ENCODE data around the gene TSEN54.

TSEN54 gene

GRCh38 chr17:75549246-75550138 is 33.2 kb downstream of the TSEN54 start:
- no peak for DNase-seq

GRCh38 chr17:75550139-75550465 is 33.8 kb downstream of the TSEN54 start:
- no peak for DNase-seq

GRCh38 chr17:75551266-75551665 is 34.9 kb downstream of the TSEN54 start:
- DNase-seq: no peak

GRCh38 chr17:75552425-75553294 is 36.3 kb downstream of the TSEN54 start:
- DNase-seq: no peak

- DNase-seq: no peak
Observed at GRCh38 chr17:75553295-75554110, 37.2 kb downstream of the TSEN54 start.

GRCh38 chr17:75555679-75556153 is 39.4 kb downstream of the TSEN54 start:
- no peak for DNase-seq

- no peak for DNase-seq
Observed at GRCh38 chr17:75557075-75557851, 40.9 kb downstream of the TSEN54 start.

- DNase-seq: no peak
Observed at GRCh38 chr17:75557852-75558665, 41.7 kb downstream of the TSEN54 start.

GRCh38 chr17:75558666-75559530 is 42.6 kb downstream of the TSEN54 start:
- DNase-seq: no peak

- DNase-seq: no peak
Observed at GRCh38 chr17:75559958-75560533, 43.7 kb downstream of the TSEN54 start.

- peak in 1 of 2 donors; percentile 0 for DNase-seq
Observed at GRCh38 chr17:75561927-75562603, 45.7 kb downstream of the TSEN54 start.

GRCh38 chr17:75563063-75563758 is 46.9 kb downstream of the TSEN54 start:
- DNase-seq: no peak

- no peak for DNase-seq
Observed at GRCh38 chr17:75564195-75564594, 47.9 kb downstream of the TSEN54 start.

GRCh38 chr17:75565066-75565465 is 48.7 kb downstream of the TSEN54 start:
- no peak for DNase-seq

- no peak for DNase-seq
Observed at GRCh38 chr17:75565618-75566017, 49.3 kb downstream of the TSEN54 start.

- DNase-seq: no peak
Observed at GRCh38 chr17:75566416-75566815, 50.1 kb downstream of the TSEN54 start.

GRCh38 chr17:75566834-75567233 is 50.5 kb downstream of the TSEN54 start:
- DNase-seq: peak in 1 of 2 donors; percentile 18
